CD4-positive, alpha-beta T cell (primary cell): ENCODE data around the gene TNK2. TPM values are rescaled to one million over a fixed set of nuclear protein-coding genes. Genes with fewer than 3 reads are reported as not detected.
A peak's percentile ranks its signal among the peaks of the same experiment; 100 is the strongest.

Experiments
- ATAC-seq: fragments of 200-7000 bp; cut with Tn5 transposase; one replicate; pipeline ENCODE4 v1.10.0; 2022; ENCODE audit warnings: mild to moderate bottlenecking; ENCODE audit not compliant: poor library complexity
- CTCF ChIA-PET: fragments of 350-600 bp; sonication (Branson Sonifier 250); formaldehyde crosslinking; loops from one replicate; lab custom pipeline; 2021; ENCODE audit warnings: antibody characterized with exemption, inconsistent platforms; lab: Charles Lee
- POLR2A ChIA-PET: fragments of 350-600 bp; sonication (Branson Sonifier 250); formaldehyde crosslinking; loops from one replicate; lab custom pipeline; 2021; ENCODE audit warnings: antibody characterized with exemption, inconsistent platforms; lab: Charles Lee
- DNase-seq, 14 experiments: peaks; one replicate each; pipeline ENCODE4 v3.0.0-alpha.2; 2013 to 2020; ENCODE audit warnings: mixed read lengths in 2 of 14
- H3K27ac ChIP-seq, 2 donors: one replicate each; pipeline versions ENCODE4 v1.5.1 to v1.7.0; 2013; ENCODE audit warnings: low read length in 2 of 2, low read depth in 1 of 2, mild to moderate bottlenecking in 1 of 2
- H3K27me3 ChIP-seq, 2 experiments: 1 replicate in 1 of 2; 2 replicates in 1 of 2; pipeline versions ENCODE4 v1.6.1 to v1.7.0; 2013; ENCODE audit warnings: low read length in 2 of 2, control low read depth in 1 of 2, mild to moderate bottlenecking in 1 of 2, moderate library complexity in 1 of 2; ENCODE audit not compliant: insufficient read depth in 2 of 2, control insufficient read depth in 1 of 2
- H3K36me3 ChIP-seq: one replicate; pipeline ENCODE4 v1.6.1; 2013; ENCODE audit warnings: low read length, control low read depth; ENCODE audit not compliant: insufficient read depth
- H3K4me1 ChIP-seq: one replicate; pipeline ENCODE4 v1.6.1; 2013; ENCODE audit warnings: low read length, control low read depth; ENCODE audit not compliant: insufficient read depth
- H3K4me3 ChIP-seq: one replicate; pipeline ENCODE4 v1.5.1; 2013; ENCODE audit warnings: mild to moderate bottlenecking, low read length, moderate library complexity
- H3K9me3 ChIP-seq, 2 experiments: 1 replicate in 1 of 2; 2 replicates in 1 of 2; pipeline versions ENCODE4 v1.6.1 to v1.7.0; 2013; ENCODE audit warnings: low read length in 2 of 2, mild to moderate bottlenecking in 2 of 2, control low read depth in 1 of 2, moderate library complexity in 1 of 2; ENCODE audit not compliant: control insufficient read depth in 1 of 2, insufficient read depth in 1 of 2
- H3K27ac Mint-ChIP-seq: one replicate; pipeline ENCODE4 v1.8.0; 2020; ENCODE audit warnings: mixed read lengths
- H3K27me3 Mint-ChIP-seq: one replicate; pipeline ENCODE4 v1.8.0; 2021; ENCODE audit warnings: mixed read lengths
- H3K36me3 Mint-ChIP-seq: one replicate; pipeline ENCODE4 v1.8.0; 2021; ENCODE audit warnings: low read depth, mixed read lengths
- H3K4me1 Mint-ChIP-seq: one replicate; pipeline ENCODE4 v1.8.0; 2021; ENCODE audit warnings: low read depth, mixed read lengths
- H3K4me3 Mint-ChIP-seq: one replicate; pipeline ENCODE4 v1.8.0; 2020; ENCODE audit warnings: mild to moderate bottlenecking, mixed read lengths
- H3K9me3 Mint-ChIP-seq: one replicate; pipeline ENCODE4 v1.8.0; 2020; ENCODE audit warnings: mixed read lengths
- CTCF ChIP-seq: fragments of 200-600 bp; IDR thresholded peaks from one replicate; pipeline ENCODE4 v1.8.0; 2022; ENCODE audit warnings: antibody characterized with exemption, mild to moderate bottlenecking
- intact Hi-C, 2 experiments: fragments of 100-400 bp; cut with DNase I in 1 of 2; cut with micrococcal nuclease in 1 of 2; formaldehyde crosslinking; loops; one replicate each; pipeline versions ENCODE4 v1.15.1 to v1.9.0; 2023 to 2025; cut with DNase I, micrococcal nuclease
- total RNA-seq, 174 experiments: library from RNA in 2 of 174; stranded (reverse) in 2 of 174; gene quantifications; one replicate each; pipeline ENCODE4 v1.2.3 and lab custom pipeline; 2021 to 2026

Gene TNK2
- total RNA-seq, 2 experiments from 2014 or later: 161 to 171 TPM

GRCh38 chr3:195860456-195860855 is 47.9 kb downstream of the TNK2 start:
- POLR2A ChIA-PET: interaction anchor here (1.4 kb wide), 1 partner anchor 54 kb away, joined by 5 read pairs; no protein-coding TSS in a partner anchor
- Histone ChIP-seq H3K27me3 (no peaks in the 10 kb centered on the region), H3K36me3 (no peaks in the 10 kb centered on the region), H3K9me3 (no peaks in the 10 kb centered on the region), H3K4me3 (no peak overlapping the region), H3K27ac (no peak overlapping the region), H3K4me1 (peaks cover 11% of the 10 kb centered on the region)
- Mint-ChIP-seq H3K27me3 (no peaks in the 10 kb centered on the region), H3K36me3 (peaks cover 13% of the 10 kb centered on the region), H3K27ac (no peak overlapping the region), H3K9me3 (no peaks in the 10 kb centered on the region), H3K4me1 (peaks cover 5% of the 10 kb centered on the region), H3K4me3 (no peak overlapping the region)
- CTCF ChIA-PET: interaction anchor here (0.6 to 2.2 kb wide), 4 partner anchors 30 to 931 kb away, joined by 3 to 17 read pairs (median 5); no protein-coding TSS in a partner anchor
- TF ChIP-seq CTCF: no peak
- intact Hi-C loops: loop anchor here in 1 of 2 experiments (5.0 kb wide), 1 partner anchor 588 kb away; the partner anchor contains the start of gene XXYLT1
- ATAC-seq: no peak
- DNase-seq: no peak

GRCh38 chr3:195859846-195860411 is 48.4 kb downstream of the TNK2 start:
- no peak overlapping the region for H3K27ac ChIP-seq
- H3K9me3 Mint-ChIP-seq: no peaks in the 10 kb centered on the region
- ChIA-PET POLR2A (interaction anchor here (0.7 to 1.4 kb wide), 4 partner anchors 9 to 56 kb away, joined by 3 to 7 read pairs (median 4); partner anchors contain the start of gene TNK2), CTCF (interaction anchor here (0.5 to 2.7 kb wide), 13 partner anchors 10 to 1498 kb away, joined by 3 to 28 read pairs (median 5); partner anchors contain the start of gene TNK2)
- H3K4me3 ChIP-seq: peak overlapping the region; percentile 5
- intact Hi-C loops: loop anchor here (1.0 to 10.0 kb wide), 8 partner anchors 34 to 588 kb away; partner anchors contain the start of gene XXYLT1 (in 2 of the 2)
- ATAC-seq (no peak), DNase-seq (no peak)
- H3K4me3 Mint-ChIP-seq: no peak overlapping the region
- no peaks in the 10 kb centered on the region for H3K27me3 ChIP-seq
- no peaks in the 10 kb centered on the region for H3K27me3 Mint-ChIP-seq
- H3K36me3 Mint-ChIP-seq: peaks cover 10% of the 10 kb centered on the region
- no peaks in the 10 kb centered on the region for H3K9me3 ChIP-seq
- TF ChIP-seq CTCF: no peak
- H3K4me1 Mint-ChIP-seq: peaks cover 5% of the 10 kb centered on the region
- H3K36me3 ChIP-seq: no peaks in the 10 kb centered on the region
- H3K4me1 ChIP-seq: peaks cover 11% of the 10 kb centered on the region
- H3K27ac Mint-ChIP-seq: no peak overlapping the region

GRCh38 chr3:195859061-195859845 is 49.1 kb downstream of the TNK2 start:
- no peaks in the 10 kb centered on the region for H3K9me3 Mint-ChIP-seq
- peak overlapping the region; percentile 74 for H3K4me3 Mint-ChIP-seq
- H3K27ac Mint-ChIP-seq: no peak overlapping the region
- H3K4me1 Mint-ChIP-seq: peaks cover 5% of the 10 kb centered on the region
- peak; percentile 50 to 84 (median 74) for DNase-seq
- Histone ChIP-seq H3K27me3 (no peaks in the 10 kb centered on the region), H3K4me3 (peak overlapping the region; percentile 5), H3K36me3 (no peaks in the 10 kb centered on the region), H3K9me3 (no peaks in the 10 kb centered on the region), H3K27ac (no peak overlapping the region), H3K4me1 (peaks cover 11% of the 10 kb centered on the region)
- ATAC-seq: peak; percentile 73
- peaks cover 7% of the 10 kb centered on the region for H3K36me3 Mint-ChIP-seq
- intact Hi-C loops: loop anchor here (1.0 to 10.0 kb wide), 8 partner anchors 35 to 587 kb away; partner anchors contain the start of gene XXYLT1 (in 1 of the 2)
- CTCF ChIA-PET: interaction anchor here (0.5 to 2.7 kb wide), 12 partner anchors 9 to 1499 kb away, joined by 3 to 28 read pairs (median 4); partner anchors contain the start of gene TNK2
- POLR2A ChIA-PET: interaction anchor here (0.7 to 1.4 kb wide), 4 partner anchors 9 to 57 kb away, joined by 3 to 7 read pairs (median 4); partner anchors contain the start of gene TNK2
- peak; percentile 97 for TF ChIP-seq CTCF
- no peaks in the 10 kb centered on the region for H3K27me3 Mint-ChIP-seq
